Psoas muscle (tissue), 8 donors: ENCODE data around the gene KIF2B. TPM values are rescaled to one million over a fixed set of nuclear protein-coding genes. Genes with fewer than 3 reads are reported as not detected.

Experiments
- ATAC-seq, 4 donors: fragments of 200-7000 bp; cut with Tn5 transposase; one replicate each; pipeline ENCODE4 v1.9.1; 2020; ENCODE audit warnings: moderate library complexity in 3 of 4, mild to moderate bottlenecking in 2 of 4
- DNase-seq, 2 donors: peaks; one replicate each; pipeline ENCODE4 v3.0.0-alpha.2; 2020
- H3K27ac ChIP-seq: fragments of 200-600 bp; one replicate; pipeline ENCODE4 v1.8.0; 2022
- H3K27me3 ChIP-seq, 3 donors: fragments of 200-600 bp in 1 of 3; one replicate each; pipeline versions ENCODE4 v1.6.1 to v1.8.0; 2013 to 2022; ENCODE audit warnings: low read length in 2 of 3, mild to moderate bottlenecking in 2 of 3, moderate library complexity in 1 of 3; ENCODE audit not compliant: insufficient read depth in 3 of 3
- H3K36me3 ChIP-seq, 2 donors: fragments of 200-600 bp in 1 of 2; one replicate each; pipeline versions ENCODE4 v1.6.1 to v1.8.0; 2013 to 2022; ENCODE audit warnings: low read depth in 1 of 2, mild to moderate bottlenecking in 1 of 2, moderate library complexity in 1 of 2; ENCODE audit not compliant: insufficient read depth in 1 of 2
- H3K4me1 ChIP-seq: fragments of 200-600 bp; one replicate; pipeline ENCODE4 v1.8.0; 2022
- H3K4me3 ChIP-seq: fragments of 200-600 bp; one replicate; pipeline ENCODE4 v1.8.0; 2022; ENCODE audit warnings: mild to moderate bottlenecking
- H3K9me3 ChIP-seq: fragments of 200-600 bp; one replicate; pipeline ENCODE4 v1.8.0; 2022
- WGBS, 3 donors: extraction: QIAGEN DNeasy Blood & Tissue Kit; methylation state at CpG; one replicate each; pipeline versions ENCODE4 v1.1.6 to v1.1.7; 2013; 5-methylcytosine and 5-hydroxymethylcytosine counted together
- intact Hi-C, 2 donors: fragments of 100-400 bp; cut with DNase I; formaldehyde crosslinking; loops; one replicate each; pipeline versions ENCODE4 v1.11.0 to v1.14.2; 2022
- polyA plus RNA-seq, 3 donors: library from polyadenylated mRNA; stranded (reverse); fragments of 200-250 nt; gene quantifications; one replicate each; pipeline ENCODE4 v1.2.3, GENCODE V29; 2013
- total RNA-seq, 4 donors: library from RNA; stranded (reverse); fragmentation: NEBNext Ultra II Directional in 2 of 4; extraction: Animal tissue kit (Norgen Biotek cat#: 25700) in 2 of 4; gene quantifications; one replicate each; pipeline versions ENCODE4 v1.2.1 to v1.2.4, GENCODE V29; 2021 to 2023
- TF ChIP-seq, protein P1 (sequence below): fragments of 200-600 bp; IDR thresholded peaks from one replicate; pipeline ENCODE4 v1.8.0; 2022; ENCODE audit warnings: antibody characterized with exemption
- donor health status: healthy with polysubstance abuse.
- donor health status: DM: no; HTN: no; CAD: no; lungs with moderate emphysema.
- donor health status: Bipolar disorder and iron deficiency.
- donor health status: healthy.
- donor health status: DM: yes; HTN: yes; CAD: no.
- donor health status: DM: no; HTN: no; CAD: no.
- donor health status: DM: no; HTN: no; CAD: no.
- donor health status: DM: yes; HTN: yes; CAD: no.

The KIF2B gene
- total and polyA plus RNA-seq, 7 donors = not detected

DNA sequence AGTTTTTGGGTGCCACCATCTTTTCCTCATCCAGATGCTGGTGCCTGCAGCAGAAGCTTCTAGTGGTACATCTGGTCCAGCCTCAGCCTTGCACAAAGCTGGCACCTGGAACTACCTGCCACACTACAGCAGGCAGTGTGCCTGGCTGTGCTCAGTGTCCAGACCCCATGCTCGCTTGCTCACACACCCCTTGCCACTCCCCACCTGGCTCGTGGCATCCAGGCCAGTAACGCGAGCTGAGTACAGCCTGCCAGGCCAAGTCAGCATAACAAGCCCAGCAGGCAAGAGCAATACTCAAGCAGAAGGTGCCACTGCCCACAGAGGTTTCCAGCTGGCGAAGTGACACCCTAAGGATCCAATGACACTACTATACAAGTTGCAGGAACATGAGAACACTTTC, 29.7 kb upstream of the KIF2B start:
- DNase-seq = peak; percentile 55 to 82
- H3K4me3 ChIP-seq = peak overlapping the region; percentile 12
- ATAC-seq = peak; percentile 90 to 93 (median 92)
- TF ChIP-seq, protein P1, sequence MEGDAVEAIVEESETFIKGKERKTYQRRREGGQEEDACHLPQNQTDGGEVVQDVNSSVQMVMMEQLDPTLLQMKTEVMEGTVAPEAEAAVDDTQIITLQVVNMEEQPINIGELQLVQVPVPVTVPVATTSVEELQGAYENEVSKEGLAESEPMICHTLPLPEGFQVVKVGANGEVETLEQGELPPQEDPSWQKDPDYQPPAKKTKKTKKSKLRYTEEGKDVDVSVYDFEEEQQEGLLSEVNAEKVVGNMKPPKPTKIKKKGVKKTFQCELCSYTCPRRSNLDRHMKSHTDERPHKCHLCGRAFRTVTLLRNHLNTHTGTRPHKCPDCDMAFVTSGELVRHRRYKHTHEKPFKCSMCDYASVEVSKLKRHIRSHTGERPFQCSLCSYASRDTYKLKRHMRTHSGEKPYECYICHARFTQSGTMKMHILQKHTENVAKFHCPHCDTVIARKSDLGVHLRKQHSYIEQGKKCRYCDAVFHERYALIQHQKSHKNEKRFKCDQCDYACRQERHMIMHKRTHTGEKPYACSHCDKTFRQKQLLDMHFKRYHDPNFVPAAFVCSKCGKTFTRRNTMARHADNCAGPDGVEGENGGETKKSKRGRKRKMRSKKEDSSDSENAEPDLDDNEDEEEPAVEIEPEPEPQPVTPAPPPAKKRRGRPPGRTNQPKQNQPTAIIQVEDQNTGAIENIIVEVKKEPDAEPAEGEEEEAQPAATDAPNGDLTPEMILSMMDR = no peak
- H3K27me3 ChIP-seq = no peaks in the 10 kb centered on the region
- H3K36me3 ChIP-seq = no peaks in the 10 kb centered on the region
- WGBS, 3 donors = 25 to 65% (median 30%) methylated on average over 5 of the region's 5 CpGs
- peak overlapping the region; percentile 86 for H3K27ac ChIP-seq
- H3K9me3 ChIP-seq = no peaks in the 10 kb centered on the region
- peaks cover 27% of the 10 kb centered on the region for H3K4me1 ChIP-seq
- intact Hi-C loops = loop anchor here in 1 of 2 donors (2.0 to 10.0 kb wide), 2 partner anchors 212 to 382 kb away; no protein-coding TSS in a partner anchor

DNA sequence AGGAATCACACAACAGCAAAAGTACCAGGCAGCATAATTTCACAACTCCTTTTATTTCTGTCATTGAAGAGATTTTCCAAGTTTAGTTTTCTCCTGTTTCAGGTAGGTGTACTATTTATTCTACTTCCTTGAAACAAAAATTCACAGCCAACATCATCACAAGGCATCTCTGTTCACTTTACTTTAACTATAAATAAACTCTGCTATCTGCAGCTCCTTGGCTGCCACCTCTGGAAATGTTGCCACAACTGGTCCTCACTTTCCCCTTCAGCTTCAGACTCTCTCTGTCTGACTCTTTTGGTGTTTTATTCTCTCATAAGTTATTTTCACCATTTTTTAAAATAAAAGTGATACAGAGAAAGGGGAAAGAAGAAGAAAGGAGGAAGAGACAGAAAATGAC, 27.9 kb upstream of the KIF2B start:
- Histone ChIP-seq H3K4me3 (no peak overlapping the region), H3K27me3 (no peaks in the 10 kb centered on the region), H3K27ac (no peak overlapping the region), H3K9me3 (no peaks in the 10 kb centered on the region), H3K36me3 (no peaks in the 10 kb centered on the region), H3K4me1 (peaks cover 27% of the 10 kb centered on the region)
- TF ChIP-seq, protein P1 = no peak
- ATAC-seq = no peak
- DNase-seq = no peak
- intact Hi-C loops = loop anchor here in 1 of 2 donors (10.0 kb wide), 1 partner anchor 210 kb away; no protein-coding TSS in a partner anchor

DNA sequence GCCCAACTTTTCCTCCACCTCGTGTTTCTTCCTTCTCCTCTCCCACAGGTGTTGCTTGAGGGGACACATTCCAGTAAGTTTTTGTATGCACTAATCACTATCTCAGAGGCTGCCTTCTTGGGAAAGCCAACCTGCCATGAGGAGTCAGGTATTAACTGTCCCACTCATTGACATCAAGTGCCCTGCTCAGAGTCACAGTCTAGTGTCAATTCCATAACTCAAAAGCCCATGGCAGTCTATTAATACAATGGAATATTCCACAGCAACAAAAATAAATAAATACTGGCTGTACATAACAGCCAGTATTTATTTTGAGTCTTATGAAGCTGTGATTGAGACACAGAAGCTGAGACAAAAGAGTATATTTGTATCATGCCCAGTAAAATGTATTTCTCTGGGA, 26.1 kb upstream of the KIF2B start:
- Histone ChIP-seq H3K4me3 (no peak overlapping the region), H3K27ac (no peak overlapping the region), H3K27me3 (no peaks in the 10 kb centered on the region), H3K36me3 (no peaks in the 10 kb centered on the region), H3K4me1 (peaks cover 26% of the 10 kb centered on the region), H3K9me3 (no peaks in the 10 kb centered on the region)
- 18 to 21% (median 21%) methylated on average over 1 of the region's 1 CpG for WGBS, 3 donors
- ATAC-seq (no peak), DNase-seq (no peak)
- TF ChIP-seq, protein P1 = no peak
- intact Hi-C loops = loop anchor here in 1 of 2 donors (10.0 kb wide), 1 partner anchor 208 kb away; no protein-coding TSS in a partner anchor

DNA sequence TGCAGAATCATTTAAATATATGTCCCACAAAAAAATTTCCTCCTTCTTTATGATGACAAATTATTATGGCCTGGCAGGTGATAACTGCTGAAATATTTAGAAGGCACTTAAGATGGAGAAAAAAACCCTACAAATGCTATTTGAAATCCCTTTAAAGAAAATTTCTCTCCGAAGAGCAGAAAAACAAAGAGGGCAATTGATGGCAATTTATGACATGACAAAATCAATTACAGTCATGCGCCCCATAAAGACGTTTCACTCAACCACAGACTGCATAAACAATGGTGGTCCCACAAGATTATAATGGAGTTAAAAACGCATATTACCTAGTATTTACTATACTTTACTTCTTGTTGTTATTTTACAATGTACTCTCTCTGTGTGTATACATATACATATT, 25.2 kb upstream of the KIF2B start:
- 41 to 51% (median 48%) methylated on average over 4 of the region's 4 CpGs for WGBS, 3 donors
- Histone ChIP-seq H3K4me3 (no peak overlapping the region), H3K9me3 (no peaks in the 10 kb centered on the region), H3K36me3 (no peaks in the 10 kb centered on the region), H3K27me3 (no peaks in the 10 kb centered on the region), H3K4me1 (peaks cover 18% of the 10 kb centered on the region), H3K27ac (no peak overlapping the region)
- no peak for ATAC-seq
- no peak for DNase-seq
- TF ChIP-seq, protein P1 = no peak
- intact Hi-C loops = loop anchor here in 1 of 2 donors (10.0 kb wide), 1 partner anchor 207 kb away; no protein-coding TSS in a partner anchor

DNA sequence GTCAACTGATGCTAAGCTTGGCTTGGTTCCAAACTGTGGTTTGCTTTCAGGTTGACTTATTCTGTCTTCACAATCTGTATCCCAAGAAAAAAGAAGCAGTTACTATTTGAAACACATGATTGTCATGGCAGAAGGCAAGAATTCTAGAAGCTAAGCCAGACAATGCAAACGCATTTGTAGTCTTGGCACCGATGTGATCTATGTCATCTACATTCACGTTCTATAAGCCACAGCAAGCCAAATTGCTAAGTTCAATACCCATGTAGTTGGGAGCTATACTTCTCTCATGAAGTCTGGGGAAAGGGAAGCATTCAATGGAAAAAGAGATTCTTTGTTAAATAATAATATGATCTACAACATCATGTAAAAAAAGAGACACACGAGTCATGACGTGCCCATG, 18.3 kb upstream of the KIF2B start:
- Histone ChIP-seq H3K4me3 (no peak overlapping the region), H3K27ac (no peak overlapping the region), H3K4me1 (no peaks in the 10 kb centered on the region), H3K36me3 (no peaks in the 10 kb centered on the region), H3K27me3 (no peaks in the 10 kb centered on the region), H3K9me3 (no peaks in the 10 kb centered on the region)
- DNase-seq (no peak), ATAC-seq (no peak)
- intact Hi-C loops = no loop called here
- TF ChIP-seq, protein P1 = no peak
- 82 to 88% (median 86%) methylated on average over 5 of the region's 5 CpGs for WGBS, 3 donors
